SJCRH30 (cell line): ENCODE results near the gene CACNA1D. TPM values are rescaled to one million over a fixed set of nuclear protein-coding genes. Genes with fewer than 3 reads are reported as not detected.

Experiments
- DNase-seq, 2 experiments: peaks; one replicate each; pipeline ENCODE4 v3.0.0-alpha.2; 2015 to 2020
- H3K27ac ChIP-seq: fragments of 250-450 bp; sonication (Bioruptor Pico); 2 replicates; pipeline ENCODE4 v1.5.1; 2020; ENCODE audit warnings: mild to moderate bottlenecking, moderate library complexity
- H3K27me3 ChIP-seq: fragments of 250-450 bp; sonication (Bioruptor Pico); 2 replicates; pipeline ENCODE4 v1.5.1; 2020; ENCODE audit warnings: mild to moderate bottlenecking, moderate library complexity
- H3K36me3 ChIP-seq: fragments of 250-450 bp; sonication (Bioruptor Pico); 2 replicates; pipeline ENCODE4 v1.5.1; 2020; ENCODE audit warnings: mild to moderate bottlenecking, moderate library complexity
- H3K4me1 ChIP-seq: fragments of 250-450 bp; sonication (Bioruptor Pico); 2 replicates; pipeline ENCODE4 v1.5.1; 2020; ENCODE audit warnings: mild to moderate bottlenecking, moderate library complexity
- H3K4me3 ChIP-seq: fragments of 250-450 bp; sonication (Bioruptor Pico); 2 replicates; pipeline ENCODE4 v1.5.1; 2020; ENCODE audit warnings: mild to moderate bottlenecking, moderate library complexity
- H3K9me3 ChIP-seq: fragments of 250-450 bp; sonication (Bioruptor Pico); replicated peaks from 2 replicates; pipeline ENCODE4 v1.5.1; 2020; ENCODE audit warnings: mild to moderate bottlenecking, moderate library complexity
- total RNA-seq: library from RNA; depleted of rRNA; stranded (reverse); fragments of >200 nt; shearing (Covaris generic); gene quantifications from 2 replicates; pipeline ENCODE4 v1.2.3, GENCODE V29; 2014

The CACNA1D gene
- total RNA-seq, 1 experiment from 2014 or later = not detected

GRCh38 chr3:53803124-53803815 lies 308.9 kb downstream of the CACNA1D start:
- H3K27me3 ChIP-seq = peaks cover 10% of the 10 kb centered on the region; the same call in 1 of the 2 replicates
- H3K9me3 ChIP-seq = no peaks in the 10 kb centered on the region
- no peaks in the 10 kb centered on the region for H3K36me3 ChIP-seq
- no peaks in the 10 kb centered on the region for H3K4me1 ChIP-seq
- H3K4me3 ChIP-seq = no peak overlapping the region
- DNase-seq = no peak
- no peak overlapping the region for H3K27ac ChIP-seq

- Histone ChIP-seq H3K4me3 (no peak overlapping the region), H3K36me3 (no peaks in the 10 kb centered on the region), H3K4me1 (no peaks in the 10 kb centered on the region), H3K27ac (no peak overlapping the region), H3K9me3 (no peaks in the 10 kb centered on the region), H3K27me3 (peaks cover 10% of the 10 kb centered on the region; the same call in 1 of the 2 replicates)
- no peak for DNase-seq
These were observed 309.6 kb downstream of the CACNA1D start for GRCh38 chr3:53803816-53804695.

- H3K36me3 ChIP-seq = no peaks in the 10 kb centered on the region
- H3K9me3 ChIP-seq = no peaks in the 10 kb centered on the region
- DNase-seq = no peak
- H3K4me3 ChIP-seq = no peak overlapping the region
- H3K27ac ChIP-seq = no peak overlapping the region
- H3K4me1 ChIP-seq = no peaks in the 10 kb centered on the region
- H3K27me3 ChIP-seq = peaks cover 10% of the 10 kb centered on the region; the same call in 1 of the 2 replicates
These were observed 310.5 kb downstream of the CACNA1D start for GRCh38 chr3:53804697-53805462.

GRCh38 chr3:53805463-53806159 lies 311.2 kb downstream of the CACNA1D start:
- no peak overlapping the region for H3K4me3 ChIP-seq
- H3K36me3 ChIP-seq = no peaks in the 10 kb centered on the region
- no peak overlapping the region for H3K27ac ChIP-seq
- H3K27me3 ChIP-seq = peaks cover 10% of the 10 kb centered on the region; the same call in 1 of the 2 replicates
- DNase-seq = no peak
- H3K4me1 ChIP-seq = no peaks in the 10 kb centered on the region
- H3K9me3 ChIP-seq = no peaks in the 10 kb centered on the region

GRCh38 chr3:53806182-53807116 lies 312.0 kb downstream of the CACNA1D start:
- DNase-seq = no peak
- no peaks in the 10 kb centered on the region for H3K9me3 ChIP-seq
- no peak overlapping the region for H3K4me3 ChIP-seq
- H3K4me1 ChIP-seq = no peaks in the 10 kb centered on the region
- H3K27me3 ChIP-seq = peaks cover 10% of the 10 kb centered on the region; the same call in 1 of the 2 replicates
- no peaks in the 10 kb centered on the region for H3K36me3 ChIP-seq
- H3K27ac ChIP-seq = no peak overlapping the region

GRCh38 chr3:53807117-53807810 lies 312.9 kb downstream of the CACNA1D start:
- peaks cover 10% of the 10 kb centered on the region; the same call in 1 of the 2 replicates for H3K27me3 ChIP-seq
- no peak for DNase-seq
- no peaks in the 10 kb centered on the region for H3K36me3 ChIP-seq
- no peak overlapping the region for H3K27ac ChIP-seq
- H3K4me3 ChIP-seq = no peak overlapping the region
- no peaks in the 10 kb centered on the region for H3K4me1 ChIP-seq
- H3K9me3 ChIP-seq = no peaks in the 10 kb centered on the region

GRCh38 chr3:53808496-53808895 lies 314.1 kb downstream of the CACNA1D start:
- H3K27ac ChIP-seq = no peak overlapping the region
- no peaks in the 10 kb centered on the region for H3K4me1 ChIP-seq

GRCh38 chr3:53809267-53809666 lies 314.9 kb downstream of the CACNA1D start:
- no peaks in the 10 kb centered on the region for H3K36me3 ChIP-seq
- peaks cover 5% of the 10 kb centered on the region; the same call in 1 of the 2 replicates for H3K27me3 ChIP-seq
- no peak overlapping the region for H3K4me3 ChIP-seq
- H3K4me1 ChIP-seq = no peaks in the 10 kb centered on the region
- no peak for DNase-seq
- no peak overlapping the region for H3K27ac ChIP-seq
- no peaks in the 10 kb centered on the region for H3K9me3 ChIP-seq

More at GRCh38 chr3:53808496-53808895, 314.1 kb downstream of the CACNA1D start:
- DNase-seq = no peak
- Histone ChIP-seq H3K9me3 (no peaks in the 10 kb centered on the region), H3K27me3 (peaks cover 8% of the 10 kb centered on the region; the same call in 1 of the 2 replicates), H3K4me3 (no peak overlapping the region), H3K36me3 (no peaks in the 10 kb centered on the region)

- DNase-seq = no peak
- H3K4me3 ChIP-seq = no peak overlapping the region
- no peak overlapping the region for H3K27ac ChIP-seq
These were observed 315.5 kb downstream of the CACNA1D start for GRCh38 chr3:53809764-53810400.

GRCh38 chr3:53811143-53811927 lies 316.9 kb downstream of the CACNA1D start:
- Histone ChIP-seq H3K27ac (no peak overlapping the region), H3K36me3 (no peaks in the 10 kb centered on the region), H3K4me1 (no peaks in the 10 kb centered on the region), H3K9me3 (no peaks in the 10 kb centered on the region), H3K4me3 (no peak overlapping the region), H3K27me3 (peaks cover 5% of the 10 kb centered on the region; the same call in 1 of the 2 replicates)
- no peak for DNase-seq

More at GRCh38 chr3:53809764-53810400, 315.5 kb downstream of the CACNA1D start:
- peaks cover 5% of the 10 kb centered on the region; the same call in 1 of the 2 replicates for H3K27me3 ChIP-seq
- no peaks in the 10 kb centered on the region for H3K4me1 ChIP-seq
- no peaks in the 10 kb centered on the region for H3K36me3 ChIP-seq
- H3K9me3 ChIP-seq = no peaks in the 10 kb centered on the region

GRCh38 chr3:53812434-53812833 lies 318.0 kb downstream of the CACNA1D start:
- Histone ChIP-seq H3K36me3 (no peaks in the 10 kb centered on the region), H3K27me3 (no peaks in the 10 kb centered on the region)

GRCh38 chr3:53813229-53813628 lies 318.8 kb downstream of the CACNA1D start:
- Histone ChIP-seq H3K27ac (no peak overlapping the region), H3K36me3 (no peaks in the 10 kb centered on the region), H3K9me3 (no peaks in the 10 kb centered on the region), H3K27me3 (no peaks in the 10 kb centered on the region), H3K4me1 (no peaks in the 10 kb centered on the region), H3K4me3 (no peak overlapping the region)
- no peak for DNase-seq

More at GRCh38 chr3:53812434-53812833, 318.0 kb downstream of the CACNA1D start:
- H3K27ac ChIP-seq = no peak overlapping the region
- DNase-seq = peak in 1 of 2 experiments; percentile 22
- no peaks in the 10 kb centered on the region for H3K9me3 ChIP-seq
- no peaks in the 10 kb centered on the region for H3K4me1 ChIP-seq
- H3K4me3 ChIP-seq = no peak overlapping the region
